Stimulated activated naive CD4-positive, alpha-beta T cell treated with Interleukin-2 at 50 U/mL for 16 hours (primary cell): ENCODE measurements around the gene DEFB131A.
"Not testable (repeated sequence)": the region's sequence is repeated elsewhere in the genome, so short reads cannot be mapped to it uniquely, and the experiment has no call there.

Experiments
- DNase-seq: peaks from one replicate; lab custom pipeline; 2025; lab: John Stamatoyannopoulos, UW

The DEFB131A gene, protein sequence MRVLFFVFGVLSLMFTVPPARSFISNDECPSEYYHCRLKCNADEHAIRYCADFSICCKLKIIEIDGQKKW

DNA sequence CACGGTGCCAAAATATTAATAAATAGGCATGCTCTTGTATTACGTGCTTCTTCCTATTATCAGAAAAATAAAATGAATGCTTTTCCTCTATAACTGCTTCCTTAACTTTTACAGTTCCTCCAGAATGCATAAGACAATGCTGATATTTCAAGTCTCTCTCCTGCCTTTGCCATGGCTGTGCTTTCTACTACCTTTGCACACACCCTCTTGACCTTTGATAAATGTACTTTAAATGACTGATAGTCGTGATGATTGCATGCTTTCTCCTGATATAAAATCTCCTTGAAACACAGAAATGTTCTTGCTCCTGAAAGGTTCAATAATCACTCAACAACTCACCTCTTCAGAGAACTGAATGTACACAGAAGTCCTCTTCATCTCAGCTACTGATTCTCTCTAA, at the start of gene DEFB131A:
Gene DEFB131A, plus strand, starts transcription at position 301 of the 400 bp plus-strand sequence. CDS start 120 bp downstream, outside the sequence.
- DNase-seq: not testable (repeated sequence)

DNA sequence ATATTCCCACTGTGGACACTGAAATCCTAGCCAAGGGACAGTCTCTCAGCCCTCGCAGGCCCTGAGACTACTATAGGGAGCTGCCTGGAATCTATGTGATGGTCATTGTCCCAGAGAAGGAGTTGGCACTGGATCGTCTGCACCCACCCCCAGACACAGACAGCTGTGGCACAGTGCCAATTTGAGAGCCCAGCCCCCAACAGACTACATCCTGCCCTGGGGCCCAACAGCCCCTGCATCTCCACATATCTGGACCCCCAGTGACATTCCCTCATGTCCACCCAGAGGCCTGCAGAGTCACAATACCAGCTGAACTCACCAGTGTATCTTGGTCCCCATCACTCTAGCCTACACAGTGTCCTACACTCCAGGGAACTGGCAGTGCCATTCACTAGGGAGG, 38.4 kb upstream of the DEFB131A start:
- DNase-seq: not testable (repeated sequence)

DNA sequence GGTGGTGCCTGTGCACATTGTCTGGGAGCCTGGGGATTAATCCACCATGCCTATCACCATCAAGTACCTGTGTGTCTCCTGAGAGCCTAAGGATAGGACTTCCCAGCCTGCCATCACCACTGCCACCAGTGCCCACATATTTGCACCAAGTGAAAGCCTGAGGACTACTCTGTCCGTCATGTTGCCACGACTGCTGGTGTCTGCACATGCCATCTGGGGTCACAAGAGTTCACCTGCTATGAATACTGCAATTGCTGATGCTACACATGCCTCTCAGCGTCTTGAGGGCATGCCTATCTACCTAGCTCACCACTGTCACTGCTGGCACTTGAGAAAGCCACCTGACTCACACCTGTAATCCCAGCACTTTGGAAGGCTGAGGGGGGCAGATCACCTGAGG, 37.7 kb upstream of the DEFB131A start:
- not testable (repeated sequence) for DNase-seq

DNA sequence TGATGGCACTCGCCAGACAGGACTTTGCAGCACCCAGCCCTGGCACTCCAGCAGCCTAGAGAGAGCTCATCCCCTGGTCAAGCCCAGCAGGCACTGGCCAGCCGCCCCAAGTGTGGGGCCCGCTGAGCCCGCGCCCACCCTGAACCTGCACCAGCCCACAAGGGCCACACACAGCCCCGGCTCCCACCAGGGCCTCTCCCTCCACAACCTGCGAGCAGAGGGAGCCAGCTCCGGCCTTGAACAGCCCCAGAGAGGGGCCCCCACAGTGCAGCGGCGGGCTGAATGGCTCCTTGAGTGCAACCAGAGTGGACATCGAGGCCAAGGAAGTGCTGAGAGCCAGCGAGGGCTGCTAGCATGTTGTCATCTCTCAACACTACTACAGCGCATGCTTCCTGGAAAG, 34.4 kb upstream of the DEFB131A start:
- no peak for DNase-seq

DNA sequence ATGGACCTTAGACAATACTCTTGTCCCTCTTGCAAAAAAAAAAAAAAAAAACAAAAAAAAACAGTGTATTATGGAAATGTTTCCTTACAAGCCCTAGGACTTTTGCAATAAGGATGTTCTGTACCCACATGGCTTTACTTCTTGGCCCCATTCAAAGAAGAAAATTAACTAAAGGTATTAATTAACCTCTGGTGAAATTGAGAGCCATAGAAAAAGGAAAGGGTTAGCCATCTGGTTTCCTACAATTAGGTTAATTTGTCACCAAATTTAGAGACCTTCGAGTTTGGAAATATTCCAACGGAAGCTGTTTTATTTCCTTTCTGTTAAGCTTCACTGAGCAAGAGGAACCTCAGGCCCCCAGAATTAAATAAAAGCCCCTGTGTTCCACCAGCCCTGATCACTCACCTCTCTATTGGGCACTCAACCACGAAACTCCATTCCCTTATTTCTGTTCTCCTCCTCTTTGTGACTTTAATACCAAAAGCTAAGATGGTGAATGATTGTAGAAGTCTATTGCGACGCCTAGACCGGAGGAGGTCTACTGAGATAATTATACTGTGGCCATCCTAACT, 22.2 kb upstream of the DEFB131A start:
- not testable (repeated sequence) for DNase-seq

DNA sequence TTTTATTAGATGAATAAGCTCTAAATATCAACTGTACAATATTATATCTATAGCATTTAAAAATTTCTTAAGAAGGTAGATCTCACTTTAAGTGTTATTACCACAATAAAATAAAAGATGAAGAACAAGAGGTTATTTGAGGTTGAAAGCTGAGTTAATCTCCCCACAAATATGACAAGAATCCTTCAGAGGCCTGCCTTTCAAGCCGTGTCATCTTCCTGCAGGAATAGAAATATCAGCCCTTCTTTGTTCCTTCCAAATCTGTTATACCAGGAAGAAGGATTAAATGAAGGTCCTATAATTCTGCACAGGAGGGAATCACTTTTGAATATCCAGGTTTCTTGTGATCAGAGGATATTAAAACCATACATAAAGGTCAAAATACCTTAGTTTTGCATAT, 18.3 kb upstream of the DEFB131A start:
- not testable (repeated sequence) for DNase-seq

DNA sequence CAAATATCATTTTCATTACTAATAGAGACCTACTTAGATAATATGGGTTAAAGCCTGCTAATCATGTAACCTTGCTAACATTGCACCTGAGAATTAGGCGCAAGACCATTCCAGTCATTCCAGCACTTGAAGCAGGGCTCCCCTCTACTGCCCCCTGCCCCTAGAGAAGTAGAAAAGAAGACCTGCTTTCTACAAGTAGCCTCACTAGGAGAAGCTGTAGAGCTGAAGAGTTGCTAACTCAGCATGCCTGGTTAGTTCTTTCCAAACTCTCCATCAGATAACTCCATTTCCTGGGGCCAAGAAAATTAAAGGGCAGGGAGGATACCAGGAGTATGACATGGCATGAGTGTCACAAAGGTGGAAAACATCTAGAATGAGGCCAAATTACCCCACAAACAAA, 14.2 kb upstream of the DEFB131A start:
- DNase-seq: not testable (repeated sequence)

DNA sequence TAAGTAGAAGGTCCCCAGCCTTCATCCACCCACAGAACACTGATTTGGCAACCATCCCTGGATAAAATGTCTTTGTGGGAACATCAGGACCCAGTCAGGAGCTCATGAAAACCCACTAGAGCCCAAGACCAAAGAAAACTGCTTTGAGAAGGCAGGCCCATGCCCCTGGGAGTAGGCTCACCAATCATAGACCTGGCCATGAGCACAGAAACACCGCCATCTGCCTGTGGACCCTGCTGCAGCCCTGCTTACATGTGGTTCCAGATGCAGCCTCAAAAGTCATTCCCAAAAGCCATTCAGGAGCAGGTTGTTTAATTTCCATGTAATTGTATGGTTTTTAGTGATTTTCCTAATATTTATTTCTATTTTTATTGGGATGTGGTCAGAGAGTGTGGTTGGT, 10.9 kb upstream of the DEFB131A start:
- DNase-seq: not testable (repeated sequence)

DNA sequence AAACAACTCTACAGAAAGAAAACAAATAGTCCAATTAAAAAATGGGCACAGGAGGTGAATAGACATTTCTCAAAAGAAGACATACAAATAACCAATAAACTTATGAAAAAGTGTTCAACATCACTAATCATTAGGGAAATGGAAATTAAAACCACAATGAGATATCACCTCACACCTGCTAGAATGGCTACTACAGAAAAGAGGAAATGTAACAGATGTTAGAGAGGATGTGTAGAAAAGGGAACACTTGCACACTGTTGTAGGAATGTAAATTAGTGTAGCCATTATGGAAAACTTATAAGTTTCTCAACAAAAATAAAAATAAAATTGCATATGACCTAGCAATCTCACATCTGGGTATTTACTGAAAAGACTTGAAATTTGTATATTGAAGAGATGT, 7.5 kb upstream of the DEFB131A start:
- not testable (repeated sequence) for DNase-seq

DNA sequence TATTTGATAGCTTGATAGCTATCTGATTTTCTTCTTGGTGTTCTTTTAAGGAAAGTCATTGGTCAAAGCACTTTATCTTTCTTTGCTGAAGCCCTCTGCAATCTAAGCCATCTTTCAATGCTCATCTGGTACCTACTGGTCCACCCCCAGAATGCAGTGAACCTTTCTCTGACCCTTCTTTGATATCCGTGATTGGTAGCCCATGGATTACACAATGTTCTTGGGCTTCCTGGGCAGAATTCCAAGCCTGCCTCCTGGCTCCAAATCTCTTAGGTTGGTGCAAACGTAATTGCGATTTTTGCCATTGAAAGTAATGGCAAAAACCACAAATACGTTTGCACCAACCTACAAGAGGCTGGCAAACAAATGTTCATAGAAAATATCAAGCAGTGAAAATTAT, 1.9 kb upstream of the DEFB131A start:
- not testable (repeated sequence) for DNase-seq

DNA sequence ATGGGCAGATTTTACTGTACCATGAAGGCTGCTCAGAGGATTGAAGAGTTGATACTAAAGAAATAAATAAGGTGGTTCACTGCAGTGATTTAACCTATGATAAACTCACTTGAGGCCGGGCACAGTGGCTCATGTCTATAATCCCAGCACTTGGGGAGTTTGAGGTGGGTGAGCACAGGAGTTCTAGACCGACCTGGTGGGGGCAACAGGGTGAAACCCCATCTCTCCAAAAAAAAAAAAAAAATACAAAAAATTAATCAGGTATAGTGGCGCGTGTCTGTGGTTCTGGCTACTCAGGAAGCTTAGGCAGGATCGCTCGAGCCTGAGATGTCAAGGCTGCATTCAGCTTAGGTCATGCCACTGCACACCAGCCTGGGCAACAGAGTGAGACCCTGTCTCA, 467 bp downstream of the DEFB131A start:
- DNase-seq: not testable (repeated sequence)

DNA sequence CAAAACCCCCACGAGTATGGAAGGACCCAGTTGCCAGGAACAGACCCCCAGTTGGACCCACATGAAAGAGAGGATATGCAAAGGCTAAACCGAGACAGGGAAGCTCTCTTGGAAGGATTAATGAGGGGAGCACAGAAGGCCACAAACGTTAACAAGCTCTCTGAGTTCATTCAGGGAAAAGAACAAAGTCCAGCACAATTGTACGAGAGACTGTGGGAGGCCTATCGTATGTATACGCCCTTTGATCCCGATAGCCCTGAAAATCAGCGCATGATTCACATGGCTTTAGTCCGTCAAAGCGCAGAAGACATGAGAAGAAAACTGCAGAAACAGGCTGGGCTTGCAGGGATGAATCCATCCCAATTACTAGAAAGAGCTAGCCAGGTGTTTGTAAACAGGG, 8.0 kb downstream of the DEFB131A start:
- DNase-seq: not testable (repeated sequence)

DNA sequence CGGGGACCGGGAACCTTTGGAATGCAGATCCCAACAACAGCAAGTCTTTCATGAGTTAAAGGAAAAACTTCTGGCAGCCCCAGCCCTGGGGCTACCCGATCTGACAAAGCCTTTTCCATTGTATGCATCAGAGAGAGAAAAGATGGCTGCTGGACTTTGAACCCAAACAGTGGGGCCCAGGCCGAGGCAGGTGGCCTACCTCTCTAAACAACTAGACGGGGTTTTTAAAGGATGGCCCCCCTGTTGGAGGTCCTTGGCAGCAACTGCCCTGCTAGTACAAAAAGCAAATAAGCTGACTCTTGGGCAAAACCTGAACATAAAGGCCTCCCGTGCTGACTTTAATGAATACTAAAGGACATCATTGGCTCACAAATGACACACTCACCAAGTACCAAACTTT, 10.1 kb downstream of the DEFB131A start:
- DNase-seq: not testable (repeated sequence)

DNA sequence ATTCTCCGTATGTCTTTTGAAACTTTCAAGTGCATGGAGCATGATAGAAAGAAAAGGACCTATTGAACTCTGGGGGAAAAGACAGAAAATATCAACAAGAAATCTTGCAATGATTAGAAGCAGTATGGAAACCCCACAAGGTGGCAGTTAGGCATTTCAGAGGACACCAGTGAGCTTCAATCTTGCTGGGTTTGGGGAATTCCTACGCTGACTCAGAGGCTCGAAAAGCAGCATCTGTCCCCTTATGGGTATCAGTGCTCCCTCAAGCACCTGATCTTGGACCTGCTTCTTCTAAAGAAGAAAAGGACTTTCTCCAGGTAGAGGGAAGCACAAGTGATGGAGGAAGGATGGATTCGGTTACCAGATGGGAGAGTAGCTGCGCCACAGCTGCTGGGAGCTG, 10.8 kb downstream of the DEFB131A start:
- DNase-seq: not testable (repeated sequence)

DNA sequence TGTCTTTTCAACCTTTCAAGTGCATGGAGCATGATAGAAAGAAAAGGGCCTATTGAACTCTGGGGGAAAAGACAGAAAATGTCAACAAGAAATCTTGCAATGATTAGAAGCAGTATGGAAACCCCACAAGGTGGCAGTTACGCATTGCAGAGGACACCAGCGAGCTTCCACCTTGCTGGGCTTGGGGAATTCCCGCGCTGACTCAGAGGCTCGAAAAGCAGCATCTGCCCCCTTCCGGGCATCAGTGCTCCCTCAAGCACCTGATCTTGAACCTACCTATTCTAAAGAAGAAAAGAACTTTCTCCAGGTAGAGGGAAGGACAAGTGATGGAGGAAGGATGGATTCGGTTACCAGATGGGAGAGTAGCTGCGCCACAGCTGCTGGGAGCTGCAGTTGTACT, 35.3 kb downstream of the DEFB131A start:
- DNase-seq: not testable (repeated sequence)

DNA sequence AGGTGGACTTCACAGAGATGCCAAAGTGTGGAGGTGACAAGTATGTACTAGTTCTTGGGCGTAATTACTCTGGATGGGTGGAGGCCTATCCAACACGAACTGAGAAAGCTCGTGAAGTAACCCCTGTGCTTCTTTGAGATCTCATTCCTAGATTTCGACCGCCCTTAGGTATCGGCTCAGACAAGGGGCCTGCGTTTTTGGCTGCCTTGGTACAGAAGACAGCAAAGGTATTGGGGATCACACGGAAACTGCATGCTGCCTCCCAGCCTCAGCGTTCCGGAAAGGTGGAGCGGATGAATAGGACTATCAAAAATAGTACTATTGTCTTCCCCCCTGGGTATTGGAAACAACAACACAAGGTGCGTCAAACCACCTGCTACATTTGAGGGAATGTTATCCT, 35.9 kb downstream of the DEFB131A start:
- not testable (repeated sequence) for DNase-seq

DNA sequence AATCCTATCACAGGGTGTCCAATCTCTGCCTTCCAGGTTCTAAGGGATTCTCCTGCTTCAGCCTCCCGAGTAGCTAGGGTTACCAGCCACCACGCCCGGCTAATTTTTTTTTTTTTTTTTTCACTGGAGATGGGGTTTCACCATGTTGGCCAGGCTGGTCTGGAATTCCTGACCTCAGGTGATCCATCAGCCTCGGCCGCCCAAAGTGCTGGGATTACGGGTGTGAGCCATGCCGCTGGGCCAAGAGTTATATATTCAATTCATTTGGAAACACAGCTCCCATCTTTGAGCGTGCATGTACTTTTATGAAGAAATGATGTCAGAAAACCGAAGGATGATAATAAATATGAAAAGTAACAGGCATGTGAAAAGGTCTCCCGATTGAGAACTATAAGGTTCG, 38.7 kb downstream of the DEFB131A start:
- DNase-seq: not testable (repeated sequence)

DNA sequence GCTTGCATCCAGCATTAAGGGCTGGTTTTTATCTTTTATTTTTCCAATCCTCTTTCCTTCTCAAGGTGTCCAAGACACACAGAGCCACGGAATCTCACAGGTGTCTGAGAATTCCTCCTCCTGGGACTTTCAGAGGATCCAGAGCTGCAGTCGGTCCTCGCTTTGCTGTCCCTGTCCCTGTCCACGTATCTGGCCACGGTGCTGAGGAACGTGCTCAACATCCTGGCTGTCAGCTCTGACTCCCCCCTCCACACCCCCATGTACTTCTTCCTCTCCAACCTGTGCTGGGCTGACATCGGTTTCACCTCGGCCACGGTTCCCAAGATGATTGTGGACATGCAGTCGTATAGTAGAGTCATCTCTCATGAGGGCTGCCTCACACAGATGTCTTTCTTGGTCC, 39.5 kb downstream of the DEFB131A start:
- not testable (repeated sequence) for DNase-seq

DNA sequence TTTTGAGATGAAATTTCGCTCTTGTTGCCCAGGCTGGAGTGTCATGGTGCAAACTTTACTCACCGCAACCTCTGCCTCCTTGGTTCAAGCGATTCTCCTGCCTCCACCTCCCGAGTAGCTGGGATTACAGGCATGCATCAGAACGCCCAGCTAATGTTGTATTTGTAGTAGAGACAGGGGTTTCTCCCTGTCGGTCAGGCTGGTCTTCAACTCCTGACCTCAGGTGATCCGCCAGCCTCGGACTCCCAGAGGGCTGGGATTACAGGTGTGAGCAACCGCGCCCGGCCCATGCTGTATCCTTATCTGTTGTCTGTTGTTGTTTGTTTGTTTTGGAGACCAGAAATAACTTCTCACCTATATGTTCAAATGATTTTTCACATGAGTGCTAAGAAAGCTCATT, 42.7 kb downstream of the DEFB131A start:
- DNase-seq: not testable (repeated sequence)

DNA sequence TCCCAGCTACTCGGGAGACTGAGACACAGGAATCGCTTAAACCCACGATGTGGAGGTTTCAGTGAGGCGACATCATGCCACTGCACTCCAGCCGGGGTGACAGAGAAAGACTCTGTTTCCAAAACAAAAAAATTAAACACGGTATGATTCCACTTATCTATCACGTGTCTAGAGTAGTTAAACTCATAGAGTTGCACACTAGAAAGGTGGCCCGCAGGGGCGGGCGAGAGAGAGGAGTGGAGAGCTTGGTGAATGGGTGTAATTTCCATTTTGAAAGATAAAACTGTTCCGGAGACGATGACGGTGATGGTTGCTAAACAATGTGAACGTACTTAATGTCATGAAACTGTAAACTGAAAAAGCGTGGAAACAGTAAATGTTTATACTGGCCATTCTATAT, 44.6 kb downstream of the DEFB131A start:
- not testable (repeated sequence) for DNase-seq

DNA sequence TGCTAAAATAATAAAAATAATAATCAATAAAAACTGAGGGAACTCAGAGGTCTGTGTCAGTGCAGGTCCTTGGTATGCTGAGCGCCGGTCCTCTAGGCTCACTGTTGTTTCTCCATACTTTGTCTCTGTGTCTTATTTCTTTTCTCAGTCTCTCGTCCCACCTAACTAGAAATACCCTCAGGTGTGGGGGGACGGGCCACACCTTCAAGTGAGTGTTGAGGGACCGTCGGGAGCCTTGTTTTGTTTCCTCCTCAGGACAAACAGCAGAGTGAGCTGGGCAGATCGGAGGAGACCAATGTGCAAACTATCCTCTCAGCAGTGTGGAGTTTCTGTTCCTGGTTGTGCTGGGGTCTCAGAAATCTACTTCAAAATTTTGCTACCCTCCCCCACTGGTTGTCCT, 46.3 kb downstream of the DEFB131A start:
- DNase-seq: not testable (repeated sequence)

DNA sequence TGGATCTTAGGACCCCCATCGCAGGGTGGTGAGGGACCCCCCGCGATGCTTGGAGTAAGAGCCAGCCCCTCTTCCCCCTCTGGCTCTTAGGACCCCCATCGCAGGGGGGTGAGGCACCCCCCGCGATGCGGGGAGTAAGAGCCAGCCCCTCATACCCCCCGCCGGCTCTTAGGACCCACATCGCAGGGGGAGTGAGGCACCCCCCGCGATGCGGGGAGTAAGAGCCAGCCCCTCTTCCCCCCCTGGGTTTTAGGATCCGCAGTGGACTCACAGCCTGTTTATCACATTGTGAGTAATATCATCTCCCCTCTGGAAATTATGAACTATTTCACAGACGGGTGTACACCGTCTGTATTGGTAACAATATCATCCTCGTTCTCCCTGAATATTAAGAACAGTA, 46.8 kb downstream of the DEFB131A start:
- DNase-seq: not testable (repeated sequence)

DNA sequence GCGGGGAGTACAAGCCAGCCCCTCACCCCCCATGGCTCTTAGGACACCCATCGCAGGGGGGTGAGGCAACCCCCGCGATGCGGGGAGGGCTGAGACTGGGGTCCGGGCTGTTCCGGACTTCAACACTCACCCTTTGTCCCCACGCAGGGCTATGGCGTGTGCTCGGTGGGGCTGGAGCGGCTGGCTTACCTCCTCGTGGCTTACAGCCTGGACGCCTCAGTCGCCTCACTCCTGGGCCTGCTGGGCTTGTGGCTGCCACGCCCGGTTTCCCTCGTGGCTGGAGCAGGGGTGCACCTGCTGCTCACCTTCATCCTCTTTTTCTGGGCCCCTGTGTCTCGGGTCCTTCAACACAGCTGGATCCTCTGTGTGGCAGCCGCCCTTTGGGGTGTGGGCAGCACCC, 49.4 kb downstream of the DEFB131A start:
- not testable (repeated sequence) for DNase-seq
